ENCODE data around the gene COL5A2.

DNA sequence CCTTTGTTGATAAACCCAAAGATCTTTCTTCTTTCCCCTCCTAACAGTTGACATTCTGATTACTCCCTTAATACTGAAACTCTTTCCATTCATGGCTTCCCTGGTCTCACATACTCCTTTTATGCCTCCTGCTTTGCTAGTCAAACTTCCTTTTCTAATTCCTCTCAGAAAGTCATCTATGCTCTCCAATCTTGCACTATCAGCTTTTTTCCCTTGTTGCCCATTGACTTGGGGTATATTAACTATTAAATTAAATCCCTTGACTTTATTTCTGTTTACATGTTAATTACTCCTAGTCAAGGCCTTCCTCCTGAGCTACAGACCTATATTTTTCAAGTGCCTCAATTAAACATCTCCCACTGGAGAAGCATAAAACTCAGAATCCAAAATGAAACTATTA is 3.6 kb upstream of the COL5A2 start:
- no peak for TF ChIP-seq CTCF (conservative IDR thresholded peaks at IDR 0.05; ENCODE audit: low read length)
- no peak for TF ChIP-seq EZH2phosphoT487 (IDR thresholded peaks at IDR 0.05; ENCODE audit: borderline replicate concordance)
